Fibroblast of peridontal ligament (primary cell): ENCODE results near the gene BTBD1.
"Not testable (repeated sequence)": the region's sequence is repeated elsewhere in the genome, so short reads cannot be mapped to it uniquely, and the experiment has no call there.

Experiments
- DNase-seq: peaks from one replicate; pipeline ENCODE4 v3.0.0-alpha.2; 2010; ENCODE audit errors: extremely low read depth

Gene BTBD1

DNA sequence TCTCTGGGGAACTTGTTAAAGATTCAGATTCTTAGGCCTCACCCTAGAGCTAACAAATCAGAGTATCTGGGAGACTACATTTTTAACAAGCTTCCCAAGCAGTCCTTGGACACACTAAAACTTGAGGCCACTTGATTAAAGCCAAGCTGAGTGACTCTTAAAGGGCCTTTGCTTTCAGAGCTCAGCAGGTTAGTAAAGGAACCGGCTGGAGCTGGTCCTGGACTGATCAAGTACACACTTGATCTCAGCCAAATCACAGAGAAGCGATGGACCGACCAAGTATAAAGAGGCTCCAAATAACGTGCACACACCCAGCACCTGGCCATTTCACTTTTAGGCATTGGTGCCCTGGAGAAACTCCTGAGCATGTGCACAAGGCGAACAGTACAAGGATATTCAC, 27.5 kb upstream of the BTBD1 start:
- DNase-seq: no peak

DNA sequence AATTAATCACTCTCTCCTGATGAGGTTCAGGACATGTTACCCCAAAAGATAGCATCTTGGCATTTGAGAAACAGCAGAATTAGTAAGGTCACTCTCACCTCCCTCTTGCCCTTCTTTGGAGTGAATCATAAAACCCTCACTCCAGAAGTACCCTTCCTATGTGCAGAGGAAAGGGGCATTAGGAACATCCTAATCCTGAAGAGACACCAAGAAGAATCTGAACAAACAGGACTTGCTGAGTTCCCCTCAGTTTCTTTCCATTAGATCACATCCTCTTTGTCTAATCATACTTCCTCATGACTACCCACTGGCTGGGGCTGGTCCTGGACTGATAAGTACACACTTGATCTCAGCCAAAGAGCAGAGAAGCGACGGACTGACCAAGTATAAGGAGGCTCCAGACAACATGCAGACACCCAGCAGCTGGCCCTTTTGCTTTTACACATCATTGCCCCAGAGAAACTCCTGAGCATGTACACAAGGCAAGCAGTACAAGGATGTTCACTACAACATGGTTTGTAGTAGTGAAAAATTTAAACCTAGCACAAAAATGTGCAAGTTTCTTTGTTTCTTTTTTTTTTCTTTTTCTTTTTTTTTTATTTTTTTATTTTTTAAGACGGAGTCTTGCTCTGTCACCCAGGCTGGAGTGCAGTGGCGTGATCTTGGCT, 25.4 kb upstream of the BTBD1 start:
- DNase-seq: no peak

DNA sequence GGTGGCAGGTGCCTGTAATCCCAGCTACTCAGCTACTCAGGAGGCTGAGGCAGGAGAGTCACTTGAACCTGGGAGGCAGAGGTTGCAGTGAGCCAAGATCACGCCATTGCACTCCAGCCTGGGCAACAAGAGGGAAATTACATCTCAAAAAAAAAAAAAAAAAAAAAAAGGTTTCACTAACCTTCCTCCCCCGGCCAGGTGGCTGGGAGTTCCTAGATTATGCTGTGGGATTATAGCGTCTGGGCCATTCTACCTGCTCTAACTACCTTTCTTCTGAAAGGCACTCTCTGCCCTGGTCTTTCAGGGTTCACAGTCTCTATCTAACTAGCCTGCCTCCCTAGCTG, 24.9 kb upstream of the BTBD1 start:
- DNase-seq: not testable (repeated sequence)

DNA sequence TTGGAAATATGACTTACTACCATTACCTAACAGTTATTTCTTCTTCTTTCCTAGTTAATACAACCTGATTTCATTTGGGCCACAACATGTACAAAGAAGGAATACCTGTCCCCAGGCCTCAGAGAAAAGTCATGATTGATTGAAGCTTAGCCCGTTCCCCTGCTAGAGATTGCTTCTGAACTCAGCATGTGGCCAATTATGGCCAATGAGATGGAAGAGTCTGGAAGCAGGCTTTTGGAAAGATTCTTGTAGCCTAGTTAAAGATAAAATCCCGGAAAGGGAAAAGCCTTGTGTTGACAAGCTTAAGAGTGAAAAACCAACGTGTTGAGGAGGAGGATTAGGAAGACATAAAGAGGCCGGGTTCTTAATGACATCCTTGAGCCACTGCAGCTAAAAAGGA, 23.4 kb upstream of the BTBD1 start:
- DNase-seq: no peak

DNA sequence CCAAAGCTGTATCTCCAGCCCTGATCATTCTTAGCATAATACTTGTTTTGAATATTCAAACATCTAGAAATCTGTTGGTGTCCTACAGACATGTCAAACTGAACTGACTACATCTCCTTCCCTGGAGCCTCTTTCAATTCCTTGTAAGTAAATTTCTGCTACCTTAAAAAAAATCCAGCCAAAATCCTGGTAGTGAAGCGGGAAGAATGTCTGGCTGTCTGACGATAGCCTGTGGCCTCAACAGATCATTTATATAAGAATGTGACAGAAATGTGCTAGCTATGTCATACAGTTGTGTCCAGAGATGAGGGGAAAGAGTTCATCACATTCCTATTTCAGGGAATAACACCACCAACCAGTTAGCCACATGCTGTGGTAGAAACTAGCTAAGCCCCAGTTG, 21.8 kb upstream of the BTBD1 start:
- DNase-seq: no peak

- DNase-seq: no peak
Measured at GRCh38 chr15:83087576-83087975, 20.5 kb upstream of the BTBD1 start.

DNA sequence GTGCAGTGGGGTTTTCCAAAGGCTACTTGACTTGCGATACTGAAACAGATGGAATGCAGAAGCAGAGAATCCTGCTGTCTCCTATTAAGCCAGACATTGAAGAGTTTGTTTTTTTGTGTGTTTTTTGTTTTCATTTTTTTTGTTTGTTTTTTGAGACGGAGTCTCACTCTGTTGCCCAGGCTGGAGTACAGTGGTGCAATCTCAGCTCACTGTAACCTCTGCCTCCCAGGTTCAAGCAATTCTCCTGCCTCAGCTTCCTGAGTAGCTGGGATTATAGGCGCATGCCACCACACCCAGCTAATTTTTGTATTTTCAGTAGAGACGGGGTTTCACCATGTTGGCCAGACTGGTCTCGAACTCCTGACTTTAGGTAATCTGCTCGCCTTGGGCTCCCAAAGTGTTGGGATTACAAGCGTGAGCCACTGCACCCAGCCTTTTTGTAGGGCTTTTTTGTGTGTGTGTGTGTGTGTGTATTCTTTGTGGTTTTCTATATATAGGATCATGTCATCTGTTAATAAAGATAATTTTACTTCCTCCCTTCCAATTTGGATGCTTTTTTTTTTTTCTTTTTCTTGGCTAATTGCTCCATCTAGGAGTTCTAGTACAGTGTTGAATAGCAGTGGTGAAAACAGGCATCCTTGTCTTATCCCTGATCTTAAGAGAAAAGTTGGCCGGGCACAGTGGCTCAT, 19.0 kb upstream of the BTBD1 start:
- not testable (repeated sequence) for DNase-seq

DNA sequence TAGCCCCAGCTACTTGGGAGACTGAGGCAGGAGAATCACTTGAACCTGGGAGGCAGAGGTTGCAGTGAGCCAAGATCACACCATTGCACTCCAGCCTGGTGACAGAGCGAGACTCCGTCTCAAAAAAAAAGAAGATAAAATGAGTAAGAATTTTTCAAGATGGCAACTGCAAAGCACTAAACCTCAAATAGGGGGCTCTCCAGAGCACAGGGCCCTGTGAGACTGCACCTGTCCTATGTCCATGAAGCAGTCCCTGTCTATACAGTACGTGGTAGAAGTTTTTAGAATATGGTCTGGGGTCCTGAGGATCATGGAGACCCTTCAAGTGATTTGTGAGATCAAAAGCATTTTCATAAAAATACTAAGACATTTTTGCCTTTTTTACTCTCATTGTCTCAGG, 18.4 kb upstream of the BTBD1 start:
- not testable (repeated sequence) for DNase-seq

GRCh38 chr15:83082730-83083386, 15.8 kb upstream of the BTBD1 start:
- no peak for DNase-seq

DNA sequence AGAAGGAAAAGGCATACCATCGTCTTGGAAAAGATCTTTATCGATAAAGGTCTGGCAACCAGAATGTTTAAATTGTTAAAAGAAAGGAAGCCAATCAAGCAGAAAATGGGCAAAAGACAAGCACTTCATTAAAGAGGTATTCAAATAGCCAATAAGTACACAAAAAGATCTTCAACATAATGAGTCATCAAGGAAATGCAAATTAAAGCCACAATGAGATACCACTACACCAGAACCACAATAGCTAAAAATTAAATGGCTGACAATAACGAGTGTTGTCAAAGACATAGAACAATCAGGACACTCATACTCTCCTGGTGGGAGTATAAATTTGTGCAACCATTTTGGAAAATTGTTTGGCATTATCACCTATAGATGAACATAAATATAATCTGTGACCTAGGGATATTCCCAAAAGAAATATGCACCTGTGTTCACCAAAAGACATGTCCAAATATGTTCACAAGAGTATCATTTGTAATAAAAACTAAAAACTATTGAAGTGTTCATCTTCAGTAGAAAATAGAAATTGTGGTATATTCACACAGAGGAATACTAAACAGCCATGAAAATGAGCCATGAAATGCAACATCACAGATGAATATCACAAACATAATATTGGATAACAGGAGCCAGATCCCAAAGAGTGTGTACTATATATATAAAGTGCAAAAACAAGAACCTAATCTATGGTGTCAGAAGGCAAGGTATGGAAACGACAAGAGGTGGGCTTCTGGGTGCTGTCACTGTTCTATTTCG, 14.4 kb upstream of the BTBD1 start:
- no peak for DNase-seq

DNA sequence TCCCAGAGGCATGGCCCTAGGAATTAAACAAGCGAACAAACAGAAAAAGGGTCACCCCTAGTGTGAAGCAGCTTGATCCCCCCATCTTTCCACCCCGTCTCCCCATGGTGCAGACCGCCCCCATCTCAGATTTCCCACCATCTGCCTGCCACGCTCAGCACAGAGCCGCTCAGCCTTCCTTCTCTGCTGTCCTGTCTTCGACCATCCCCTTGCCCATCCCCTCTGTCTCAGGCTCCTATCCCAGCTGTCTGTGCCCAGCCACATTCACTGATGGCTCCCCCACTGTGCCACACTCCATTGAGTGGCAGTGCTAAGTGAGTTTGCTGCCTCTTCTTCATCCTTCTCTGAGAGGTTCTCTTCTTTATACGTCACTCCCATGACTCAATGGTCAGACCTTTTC, 11.7 kb upstream of the BTBD1 start:
- DNase-seq: no peak

DNA sequence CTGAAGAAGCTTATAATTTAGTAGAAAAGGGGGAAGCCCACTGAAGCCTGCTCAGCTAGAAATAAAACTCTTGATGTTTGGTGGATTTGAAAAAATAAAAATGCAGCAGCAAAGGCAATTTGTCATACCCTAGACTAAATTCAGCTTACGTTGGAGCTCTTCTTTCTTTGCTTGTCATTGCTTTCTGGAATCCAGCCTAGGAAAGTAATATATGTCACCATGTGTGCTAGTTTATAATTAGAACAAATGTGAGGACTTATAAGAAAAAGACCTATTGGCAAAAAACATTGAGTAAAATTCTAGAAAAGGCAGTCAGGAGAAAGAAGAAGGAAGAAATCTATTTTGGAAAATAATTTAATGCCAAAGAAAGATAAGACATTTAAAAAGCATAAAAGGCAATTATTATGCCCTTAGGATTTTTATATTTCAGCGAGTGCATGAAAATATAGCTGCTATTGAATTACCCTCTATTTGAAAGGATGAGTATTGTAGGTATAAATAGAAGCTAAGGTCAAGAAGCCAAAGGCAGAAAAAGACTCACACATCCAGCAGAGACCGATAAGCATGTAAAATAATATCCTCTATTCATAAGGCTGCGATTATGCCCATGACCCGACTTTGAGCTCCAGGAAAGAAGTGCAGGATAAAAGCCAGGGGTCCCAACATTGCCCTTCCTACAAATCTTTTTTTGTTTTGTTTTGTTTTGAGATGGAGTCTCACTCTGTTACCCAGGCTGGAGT, 10.6 kb upstream of the BTBD1 start:
- DNase-seq: no peak

DNA sequence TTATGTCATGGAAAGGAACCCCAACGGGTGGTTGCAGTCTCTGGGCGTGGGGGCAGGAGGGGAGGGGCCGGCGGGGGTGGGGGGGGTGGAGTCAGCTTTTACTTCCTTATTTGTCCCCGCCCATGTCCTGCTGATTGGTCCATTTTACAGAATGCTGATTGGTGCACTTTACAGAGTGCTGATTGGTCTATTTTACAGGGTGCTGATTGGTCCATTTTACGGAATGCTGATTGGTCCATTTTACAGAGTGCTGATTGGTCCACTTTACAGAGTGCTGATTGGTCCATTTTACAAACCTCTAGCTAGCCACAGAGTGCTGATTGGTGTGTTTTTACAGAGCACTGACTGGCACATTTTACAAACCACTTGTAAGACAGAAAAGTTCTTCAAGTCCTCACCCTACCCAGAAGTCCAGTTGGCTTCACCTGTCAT, 2.2 kb upstream of the BTBD1 start:
- DNase-seq: not testable (repeated sequence)

- no peak for DNase-seq
Measured at GRCh38 chr15:83068054-83068453, 1.0 kb upstream of the BTBD1 start.

GRCh38 chr15:83067638-83067962, 548 bp upstream of the BTBD1 start:
- no peak for DNase-seq

- DNase-seq: no peak
Measured at GRCh38 chr15:83066034-83066733, 868 bp downstream of the BTBD1 start.

- DNase-seq: no peak
Measured at GRCh38 chr15:83065431-83065830, 1.6 kb downstream of the BTBD1 start.

DNA sequence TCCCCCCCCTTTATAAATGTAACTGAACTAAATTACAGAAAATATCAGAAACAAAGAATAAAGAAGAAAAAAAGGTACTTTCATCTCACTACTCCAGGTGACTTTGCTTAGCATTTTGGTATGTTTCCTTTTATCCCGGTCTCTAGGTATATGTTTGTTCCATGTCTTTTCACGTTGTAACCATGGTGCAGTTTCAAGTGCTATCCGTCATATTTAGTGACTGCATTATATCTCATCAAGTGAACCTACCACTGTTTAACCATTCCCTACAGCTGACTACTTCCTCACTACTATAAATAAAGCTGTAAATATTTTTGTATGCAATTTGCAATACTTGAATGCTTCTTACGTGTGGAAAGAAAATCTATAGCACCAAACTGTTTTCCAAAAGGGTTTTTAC, 2.2 kb downstream of the BTBD1 start:
- peak; percentile 13 for DNase-seq

DNA sequence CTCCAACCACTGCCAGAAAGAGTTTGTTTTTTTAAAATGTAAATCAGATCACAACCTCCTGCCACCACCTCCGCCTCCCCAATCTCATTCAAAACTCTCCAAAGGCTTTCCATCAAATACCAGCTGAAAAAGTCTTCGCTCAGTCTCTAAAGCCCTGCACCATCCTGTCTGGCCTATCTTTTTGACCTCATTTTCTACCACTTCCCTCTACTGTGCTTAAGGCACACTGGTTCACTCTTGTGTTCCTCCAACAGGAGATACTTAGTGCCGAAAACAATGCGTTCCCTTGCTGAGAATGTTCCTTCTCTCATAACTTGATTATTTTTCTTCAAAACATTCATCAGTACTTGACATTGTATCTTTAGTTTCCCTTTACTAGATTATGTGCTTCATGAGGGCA, 3.5 kb downstream of the BTBD1 start:
- no peak for DNase-seq

- DNase-seq: no peak
Measured at GRCh38 chr15:83062768-83063180, 4.3 kb downstream of the BTBD1 start.

- DNase-seq: peak; percentile 20
Measured at GRCh38 chr15:83061680-83062079, 5.4 kb downstream of the BTBD1 start.
